HG03432 (cell line): Measurements from ENCODE around the gene CCNL2.
"Not testable (repeated sequence)": the region's sequence is repeated elsewhere in the genome, so short reads cannot be mapped to it uniquely, and the experiment has no call there.

Experiments used
- ATAC-seq: cut with Tn5 transposase; IDR thresholded peaks from one replicate; pipeline ENCODE4 v1.9.1; 2021; ENCODE audit warnings: mild to moderate bottlenecking, moderate library complexity; ENCODE audit not compliant: unreplicated experiment

The CCNL2 gene

GRCh38 chr1:1374929-1375662 is 24.0 kb downstream of the CCNL2 start, which contains the start of gene AURKAIP1:
AURKAIP1 (minus strand) TSS chr1:1375207; CDS start chr1:1374756, 451 bp downstream.
- peak; percentile 83 for ATAC-seq

- ATAC-seq: peak; percentile 20
These were observed 24.6 kb downstream of the CCNL2 start for GRCh38 chr1:1374589-1374928.

GRCh38 chr1:1373815-1374588 is 25.1 kb downstream of the CCNL2 start:
- no peak for ATAC-seq

- ATAC-seq: no peak
These were observed 25.9 kb downstream of the CCNL2 start for GRCh38 chr1:1373051-1373814.

- ATAC-seq: peak; percentile 23
These were observed 27.1 kb downstream of the CCNL2 start for GRCh38 chr1:1371746-1372711.

- ATAC-seq: no peak
These were observed 27.8 kb downstream of the CCNL2 start for GRCh38 chr1:1371364-1371745.

GRCh38 chr1:1370771-1371300 is 28.3 kb downstream of the CCNL2 start:
- ATAC-seq: no peak

GRCh38 chr1:1370094-1370493 is 29.0 kb downstream of the CCNL2 start:
- ATAC-seq: not testable (repeated sequence)

- ATAC-seq: no peak
These were observed 31.8 kb downstream of the CCNL2 start for GRCh38 chr1:1367315-1367714.

GRCh38 chr1:1366699-1367066 is 32.5 kb downstream of the CCNL2 start:
- no peak for ATAC-seq

- no peak for ATAC-seq
These were observed 33.0 kb downstream of the CCNL2 start for GRCh38 chr1:1365875-1366698.

GRCh38 chr1:1364266-1364665 is 34.9 kb downstream of the CCNL2 start:
- ATAC-seq: no peak

GRCh38 chr1:1361982-1362423 is 37.1 kb downstream of the CCNL2 start:
- ATAC-seq: no peak

- ATAC-seq: no peak
These were observed 37.7 kb downstream of the CCNL2 start for GRCh38 chr1:1361233-1361981.

- ATAC-seq: no peak
These were observed 38.5 kb downstream of the CCNL2 start for GRCh38 chr1:1360506-1361169.

GRCh38 chr1:1359664-1360468 is 39.3 kb downstream of the CCNL2 start:
- ATAC-seq: no peak

GRCh38 chr1:1359308-1359663 is 39.8 kb downstream of the CCNL2 start:
- no peak for ATAC-seq
